ENCODE data around the gene OR2V1. TPM values are rescaled to one million over a fixed set of nuclear protein-coding genes. Genes with fewer than 3 reads are reported as not detected.

The OR2V1 gene
- total RNA-seq, 1 experiment from 2014 or later: not detected

GRCh38 chr5:181100121-181100875 is 30.7 kb downstream of the OR2V1 start:
- no peaks in the 10 kb centered on the region for H4K20me1 ChIP-seq (ENCODE audit: insufficient read depth)
- no peak for TF ChIP-seq EGR1 (IDR thresholded peaks at IDR 0.05; ENCODE audit: low read depth)
- no peak for TF ChIP-seq JUND (IDR thresholded peaks at IDR 0.05)
- TF ChIP-seq CBX3 (IDR thresholded peaks at IDR 0.05; ENCODE audit: low read depth): no peak
- no peak for TF ChIP-seq ZFX (IDR thresholded peaks at IDR 0.05)
- TF ChIP-seq SIN3A (IDR thresholded peaks at IDR 0.05; ENCODE audit: low read depth): no peak
- no peak for TF ChIP-seq MAX (IDR thresholded peaks at IDR 0.05)
- no peak for TF ChIP-seq ZBTB33 (IDR thresholded peaks at IDR 0.05; ENCODE audit: extremely low read depth, insufficient replicate concordance, low read length)
- TF ChIP-seq EZH2phosphoT487 (IDR thresholded peaks at IDR 0.05; ENCODE audit: borderline replicate concordance): no peak
- no peak for TF ChIP-seq CTCF (IDR thresholded peaks at IDR 0.05 in 2 of 3, conservative IDR thresholded peaks at IDR 0.05 in 1 of 3; ENCODE audit: borderline replicate concordance in 1 of 3, insufficient read depth in 1 of 3, low read depth in 2 of 3, low read length in 2 of 3)
- no peak for TF ChIP-seq ATF3 (IDR thresholded peaks at IDR 0.05)
- TF ChIP-seq YY1 (IDR thresholded peaks at IDR 0.05; ENCODE audit: extremely low read depth, insufficient replicate concordance, low read depth, low read length): no peak
- TF ChIP-seq SP1 (IDR thresholded peaks at IDR 0.05; ENCODE audit: low read depth): no peak
- TF ChIP-seq FOSL1 (IDR thresholded peaks at IDR 0.05; ENCODE audit: low read depth): no peak
- no peak for TF ChIP-seq REST (IDR thresholded peaks at IDR 0.05; ENCODE audit: low read depth)
- TF ChIP-seq ELF1 (IDR thresholded peaks at IDR 0.05; ENCODE audit: borderline replicate concordance, low read depth): no peak
- no peak for TF ChIP-seq RAD21 (IDR thresholded peaks at IDR 0.05; ENCODE audit: low read depth)
- TF ChIP-seq EZH2 (IDR thresholded peaks at IDR 0.05): no peak
- TF ChIP-seq ZNF274 (IDR thresholded peaks at IDR 0.05; ENCODE audit: low read depth, low read length): no peak
- intact Hi-C loops (cut with micrococcal nuclease): no loop called here
- H3K9ac ChIP-seq (ENCODE audit: low read length): no peak overlapping the region
- H3K27me3 ChIP-seq (ENCODE audit: insufficient read depth, low read length): no peaks in the 10 kb centered on the region
- peaks cover 5 to 10% of the 10 kb centered on the region in 2 experiments for H3K4me1 ChIP-seq (ENCODE audit: control insufficient read depth in 1 of 2, insufficient read depth in 2 of 2, low read length in 2 of 2)
- H3K4me3 ChIP-seq (replicated peaks in 1 of 2; ENCODE audit: low read depth in 1 of 2, low read length in 2 of 2): no peak overlapping the region
- no peak overlapping the region for H2AFZ ChIP-seq (ENCODE audit: low read depth, low read length, poor library complexity, severe bottlenecking)
- H3K79me2 ChIP-seq (ENCODE audit: insufficient read depth, low read length): no peaks in the 10 kb centered on the region
- CTCF ChIA-PET: interaction anchor here (1.0 kb wide), 1 partner anchor 68 kb away, joined by 3 read pairs; no protein-coding TSS in a partner anchor
- POLR2A ChIA-PET: interaction anchor here (1.2 kb wide), 1 partner anchor 236 kb away, joined by 3 read pairs; no protein-coding TSS in a partner anchor
- BruUV-seq (replicated peaks): no TSS peak
- no peak overlapping the region for H3K4me2 ChIP-seq (ENCODE audit: low read length)
- no peaks in the 10 kb centered on the region for H3K36me3 ChIP-seq (ENCODE audit: control insufficient read depth in 1 of 2, insufficient read depth in 2 of 2, low read length in 2 of 2)
- DNase-seq (ENCODE audit: low read depth, low spot score) (no peak), ATAC-seq (no peak)
- no peak overlapping the region for H3K27ac ChIP-seq (ENCODE audit: low read depth, low read length)
- no peaks in the 10 kb centered on the region for H3K9me2 ChIP-seq (ENCODE audit: insufficient read depth)
- no peaks in the 10 kb centered on the region for H3K9me3 ChIP-seq (ENCODE audit: control insufficient read depth in 1 of 2, insufficient read depth in 1 of 2, low read depth in 1 of 2, low read length in 2 of 2)
- RAD21 ChIA-PET (ENCODE audit: low non-redundant PET in 1 of 2, low total read pairs in 2 of 2, uncharacterized antibody in 2 of 2, unreplicated experiment in 2 of 2): no interaction called here
